Measurements from ENCODE around the gene MISP3.

GRCh38 chr19:14058182-14059092, 14.1 kb upstream of the MISP3 start:
- TF ChIP-seq CTCF (conservative IDR thresholded peaks at IDR 0.05; ENCODE audit: low read depth in 2 of 2), result no peak
- no peak for TF ChIP-seq POLR2AphosphoS5 (IDR thresholded peaks at IDR 0.05; ENCODE audit: low read depth)
- TF ChIP-seq ZNF114 (CRISPR knock-in tag; IDR thresholded peaks at IDR 0.05), result no peak
- TF ChIP-seq EZH2 (IDR thresholded peaks at IDR 0.05; ENCODE audit: low read depth, unreplicated experiment), result no peak
- no peak for TF ChIP-seq REST (IDR thresholded peaks at IDR 0.05; ENCODE audit: unreplicated experiment)

All from GM23338 (cell line).